Smooth muscle cell (in vitro differentiated cells): Measurements from ENCODE around the gene LRRC3C. TPM values are rescaled to one million over a fixed set of nuclear protein-coding genes. Genes with fewer than 3 reads are reported as not detected.
A peak's percentile ranks its signal among the peaks of the same experiment; 100 is the strongest.

Experiments
- DNase-seq: peaks from one replicate; lab custom pipeline; 2025; ENCODE audit not compliant: unreplicated experiment; lab: John Stamatoyannopoulos, UW
- H2AFZ ChIP-seq: fragments of 200-600 bp; sonication (generic); 2 replicates; pipeline ENCODE4 v1.6.0; 2016; ENCODE audit warnings: antibody characterized with exemption, low read depth, mild to moderate bottlenecking
- H3F3A ChIP-seq: fragments of 200-600 bp; sonication (generic); 2 replicates; pipeline ENCODE4 v1.6.0; 2017; ENCODE audit warnings: antibody characterized with exemption, low read depth
- H3K27ac ChIP-seq: fragments of 200-600 bp; sonication (generic); 2 replicates; pipeline ENCODE4 v1.5.1; 2016; ENCODE audit warnings: low read depth, mild to moderate bottlenecking
- H3K27me3 ChIP-seq: fragments of 200-600 bp; sonication (generic); 2 replicates; pipeline ENCODE4 v1.6.1; 2016; ENCODE audit warnings: low read depth, mild to moderate bottlenecking
- H3K36me3 ChIP-seq: fragments of 200-600 bp; sonication (generic); 2 replicates; pipeline ENCODE4 v1.5.1; 2016; ENCODE audit warnings: low read depth
- H3K4me1 ChIP-seq: fragments of 200-600 bp; sonication (generic); 2 replicates; pipeline ENCODE4 v1.5.1; 2016; ENCODE audit warnings: low read depth
- H3K4me2 ChIP-seq: fragments of 200-600 bp; sonication (generic); 2 replicates; pipeline ENCODE4 v1.6.0; 2016; ENCODE audit warnings: mild to moderate bottlenecking
- H3K4me3 ChIP-seq: fragments of 200-600 bp; sonication (generic); 2 replicates; pipeline ENCODE4 v1.5.1; 2016; ENCODE audit warnings: mild to moderate bottlenecking
- H3K79me2 ChIP-seq: fragments of 200-600 bp; sonication (generic); 2 replicates; pipeline ENCODE4 v1.6.0; 2016; ENCODE audit warnings: low read depth, mild to moderate bottlenecking
- H3K9ac ChIP-seq: fragments of 200-600 bp; sonication (generic); 2 replicates; pipeline ENCODE4 v1.6.0; 2016; ENCODE audit warnings: low read depth
- H3K9me3 ChIP-seq: fragments of 200-600 bp; sonication (generic); replicated peaks from 2 replicates; pipeline ENCODE4 v1.5.1; 2016; ENCODE audit warnings: low read depth
- H4K20me1 ChIP-seq: fragments of 200-600 bp; sonication (generic); 2 replicates; pipeline ENCODE4 v1.6.0; 2016; ENCODE audit warnings: low read depth
- WGBS: methylation state at CpG from one replicate; pipeline ENCODE4 v1.1.7; 2016; ENCODE audit warnings: low lambda C conversion rate; 5-methylcytosine and 5-hydroxymethylcytosine counted together
- polyA plus RNA-seq: library from polyadenylated mRNA; unstranded; fragments of >200 nt; fragmentation: Nextera tagmentation; extraction: Ambion mirVana; gene quantifications from 2 replicates; pipeline ENCODE4 v1.2.1, GENCODE V29; 2016
- total RNA-seq: library from RNA; depleted of rRNA; stranded (reverse); fragments of >200 nt; gene quantifications from 2 replicates; pipeline ENCODE4 v1.2.3, GENCODE V29; 2014
- TF ChIP-seq, protein P1 (sequence below): fragments of 200-600 bp; sonication (generic); IDR thresholded peaks from 2 replicates; pipeline ENCODE4 v1.5.1; 2017; ENCODE audit warnings: borderline replicate concordance, mild to moderate bottlenecking, antibody characterized with exemption; ENCODE audit not compliant: insufficient read depth, poor library complexity, severe bottlenecking

LRRC3C gene
- total and polyA plus RNA-seq, 2 experiments from 2014 or later, result not detected

DNA sequence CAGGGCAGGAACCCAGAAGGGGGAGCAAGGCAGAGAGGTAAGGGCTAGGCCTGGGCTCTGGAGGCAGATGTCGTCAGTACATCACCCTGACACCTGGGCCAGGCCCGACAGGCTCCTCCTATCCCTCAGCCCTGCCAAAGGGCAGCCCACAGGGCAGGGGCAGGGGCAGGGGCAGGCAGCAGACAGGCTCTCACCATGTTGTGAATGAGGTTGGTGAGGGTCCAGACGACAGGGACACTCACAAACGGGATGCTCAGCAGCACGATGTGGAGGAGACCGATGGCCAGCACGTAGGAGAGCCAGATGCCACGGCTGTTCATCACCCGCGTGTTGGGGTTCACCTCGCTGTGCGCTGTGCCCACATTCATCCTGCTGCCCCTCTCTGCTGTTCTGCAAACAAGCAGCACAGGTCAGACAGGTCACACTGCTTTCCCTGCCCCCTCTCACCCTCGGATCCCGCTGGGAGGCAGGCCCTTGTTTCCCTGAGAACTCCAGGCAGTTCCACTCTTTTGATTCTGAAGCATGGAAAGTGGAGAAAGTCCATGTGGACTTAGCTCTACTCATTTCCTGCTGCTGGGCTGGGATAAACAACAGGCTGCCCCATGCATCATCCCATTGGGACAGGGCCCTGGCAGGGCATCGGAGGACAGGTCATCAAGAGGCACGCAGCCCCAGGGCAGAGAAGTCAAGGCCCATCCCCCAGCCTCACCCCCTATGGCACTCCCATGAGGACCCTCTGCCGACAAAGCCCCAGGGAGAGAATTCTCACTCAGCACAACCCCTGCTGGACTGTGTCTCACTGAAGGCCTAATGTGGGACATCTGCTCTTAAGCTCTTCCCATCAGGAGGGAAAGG lies 3.5 kb upstream of the LRRC3C start:
- TF ChIP-seq, protein P1, sequence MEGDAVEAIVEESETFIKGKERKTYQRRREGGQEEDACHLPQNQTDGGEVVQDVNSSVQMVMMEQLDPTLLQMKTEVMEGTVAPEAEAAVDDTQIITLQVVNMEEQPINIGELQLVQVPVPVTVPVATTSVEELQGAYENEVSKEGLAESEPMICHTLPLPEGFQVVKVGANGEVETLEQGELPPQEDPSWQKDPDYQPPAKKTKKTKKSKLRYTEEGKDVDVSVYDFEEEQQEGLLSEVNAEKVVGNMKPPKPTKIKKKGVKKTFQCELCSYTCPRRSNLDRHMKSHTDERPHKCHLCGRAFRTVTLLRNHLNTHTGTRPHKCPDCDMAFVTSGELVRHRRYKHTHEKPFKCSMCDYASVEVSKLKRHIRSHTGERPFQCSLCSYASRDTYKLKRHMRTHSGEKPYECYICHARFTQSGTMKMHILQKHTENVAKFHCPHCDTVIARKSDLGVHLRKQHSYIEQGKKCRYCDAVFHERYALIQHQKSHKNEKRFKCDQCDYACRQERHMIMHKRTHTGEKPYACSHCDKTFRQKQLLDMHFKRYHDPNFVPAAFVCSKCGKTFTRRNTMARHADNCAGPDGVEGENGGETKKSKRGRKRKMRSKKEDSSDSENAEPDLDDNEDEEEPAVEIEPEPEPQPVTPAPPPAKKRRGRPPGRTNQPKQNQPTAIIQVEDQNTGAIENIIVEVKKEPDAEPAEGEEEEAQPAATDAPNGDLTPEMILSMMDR, result no peak
- Histone ChIP-seq H3F3A (peaks cover 7% of the 10 kb centered on the region), H3K27ac (no peak overlapping the region), H3K27me3 (no peaks in the 10 kb centered on the region), H3K36me3 (no peaks in the 10 kb centered on the region), H3K9ac (no peak overlapping the region), H2AFZ (no peak overlapping the region), H3K4me3 (no peak overlapping the region), H3K9me3 (no peaks in the 10 kb centered on the region), H3K4me1 (peaks cover 25% of the 10 kb centered on the region), H3K79me2 (peaks cover 30% of the 10 kb centered on the region), H4K20me1 (peaks cover 40% of the 10 kb centered on the region), H3K4me2 (no peak overlapping the region)
- no peak for DNase-seq
- 85% methylated on average over 17 of the region's 17 CpGs for WGBS

- no peaks in the 10 kb centered on the region for H3K9me3 ChIP-seq
- peaks cover 30% of the 10 kb centered on the region for H3K79me2 ChIP-seq
- no peak overlapping the region for H3K9ac ChIP-seq
- no peaks in the 10 kb centered on the region for H3K27me3 ChIP-seq
- 96% methylated on average over 3 of the region's 3 CpGs for WGBS
- H3K27ac ChIP-seq, result no peak overlapping the region
- peaks cover 25% of the 10 kb centered on the region for H3K4me1 ChIP-seq
- H2AFZ ChIP-seq, result no peak overlapping the region
- H4K20me1 ChIP-seq, result peaks cover 43% of the 10 kb centered on the region
- H3F3A ChIP-seq, result peaks cover 7% of the 10 kb centered on the region
- H3K36me3 ChIP-seq, result no peaks in the 10 kb centered on the region
- no peak overlapping the region for H3K4me3 ChIP-seq
- TF ChIP-seq, protein P1, result no peak
- no peak for DNase-seq
- no peak overlapping the region for H3K4me2 ChIP-seq
These were observed 2.9 kb upstream of the LRRC3C start for GRCh38 chr17:39924691-39925055.

DNA sequence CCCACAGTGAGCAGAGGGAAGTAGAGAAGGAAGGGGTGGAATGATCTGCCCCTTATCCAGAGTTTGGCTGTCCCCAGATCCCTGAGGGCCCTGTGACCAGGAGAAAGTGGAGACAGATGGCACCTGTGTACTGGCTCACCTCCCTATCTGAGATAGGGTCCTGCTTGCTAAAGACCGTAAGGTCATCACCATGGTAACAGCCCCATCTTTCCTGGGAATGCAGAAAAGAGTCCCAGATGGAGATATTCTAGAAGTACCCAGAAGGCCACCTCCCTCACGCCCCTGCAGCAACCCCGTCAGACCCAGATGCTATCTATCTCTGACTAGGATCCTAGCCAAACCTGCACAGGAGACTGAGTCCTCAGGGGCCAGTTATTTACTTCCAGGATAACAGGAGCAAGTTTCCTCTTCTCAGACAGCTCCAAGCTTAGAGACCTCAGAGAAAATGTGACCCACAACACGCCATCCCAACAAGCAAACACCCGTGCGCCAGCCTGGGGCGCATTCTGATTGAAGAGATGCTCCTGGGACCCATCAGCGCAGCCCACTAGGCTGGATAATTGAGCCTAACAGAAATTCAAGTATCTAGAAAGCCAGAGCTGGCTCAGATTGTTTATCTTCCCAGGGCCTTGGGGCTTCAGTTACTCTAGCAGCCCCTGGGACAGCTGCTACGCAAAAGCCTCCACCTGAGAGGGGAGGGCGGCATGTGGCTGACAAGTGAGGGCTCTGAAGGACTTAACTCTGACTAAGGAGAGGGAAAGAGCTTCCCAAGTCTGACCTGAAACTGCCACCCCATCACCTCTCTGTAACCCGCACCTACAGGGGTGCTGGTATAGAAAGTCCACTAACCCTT lies 2.0 kb upstream of the LRRC3C start:
- H3K27me3 ChIP-seq, result no peaks in the 10 kb centered on the region
- TF ChIP-seq, protein P1, result no peak
- H3K9me3 ChIP-seq, result no peaks in the 10 kb centered on the region
- peak overlapping the region; percentile 98 for H3K4me2 ChIP-seq
- no peaks in the 10 kb centered on the region for H3K36me3 ChIP-seq
- peaks cover 43% of the 10 kb centered on the region for H4K20me1 ChIP-seq
- H3K4me1 ChIP-seq, result peaks cover 25% of the 10 kb centered on the region
- no peak overlapping the region for H2AFZ ChIP-seq
- peak overlapping the region; percentile 97 for H3K9ac ChIP-seq
- DNase-seq, result no peak
- H3K79me2 ChIP-seq, result peaks cover 30% of the 10 kb centered on the region
- 94% methylated on average over 11 of the region's 11 CpGs for WGBS
- H3K27ac ChIP-seq, result no peak overlapping the region
- peaks cover 7% of the 10 kb centered on the region for H3F3A ChIP-seq
- H3K4me3 ChIP-seq, result peak overlapping the region; percentile 94
